BLaER1 treated with 17β-estradiol and CSF1 and Interleukin-3, amounts not matched to agents 10 nM and 100 nM (cell line): ENCODE measurements around the gene SDCBP2.

Experiments
- H3K27ac ChIP-seq, 11 experiments: shearing (Covaris generic); formaldehyde crosslinking; 2 replicates each; pipeline ENCODE4 v1.8.1; 2022
- H3K27me3 ChIP-seq, 11 experiments: shearing (Covaris generic); formaldehyde crosslinking; 2 replicates each; pipeline ENCODE4 v1.8.1; 2022
- H3K36me3 ChIP-seq, 11 experiments: shearing (Covaris generic); formaldehyde crosslinking; 2 replicates each; pipeline ENCODE4 v1.8.1; 2022
- H3K4me1 ChIP-seq, 10 experiments: shearing (Covaris generic); formaldehyde crosslinking; 2 replicates each; pipeline ENCODE4 v1.8.1; 2022
- H3K4me2 ChIP-seq, 11 experiments: shearing (Covaris generic); formaldehyde crosslinking; 2 replicates each; pipeline ENCODE4 v1.8.1; 2022
- H3K4me3 ChIP-seq, 10 experiments: shearing (Covaris generic); formaldehyde crosslinking; 2 replicates each; pipeline ENCODE4 v1.8.1; 2022
- H3K9ac ChIP-seq, 11 experiments: shearing (Covaris generic); formaldehyde crosslinking; 2 replicates each; pipeline ENCODE4 v1.8.1; 2022
- H3K9me3 ChIP-seq, 11 experiments: shearing (Covaris generic); formaldehyde crosslinking; replicated peaks in 1 of 11; 2 replicates each; pipeline ENCODE4 v1.8.1; 2022
- H4K20me1 ChIP-seq, 11 experiments: shearing (Covaris generic); formaldehyde crosslinking; 2 replicates each; pipeline ENCODE4 v1.8.1; 2022
- Cebpa-rat ChIP-seq, 11 experiments: shearing (Covaris generic); IDR thresholded peaks; 2 replicates each; pipeline ENCODE4 v1.8.1; 2022

The SDCBP2 gene

GRCh38 chr20:1317545-1318255 lies 11.2 kb downstream of the SDCBP2 start:
- Histone ChIP-seq H3K27me3 (no peaks in the 10 kb centered on the region), H3K9ac (no peak overlapping the region), H3K4me2 (no peak overlapping the region; a peak in 1 of 22 replicates), H3K27ac (no peak overlapping the region), H3K9me3 (peaks cover 0 to 7% (median 0%) of the 10 kb centered on the region in 11 experiments; a peak in 1 of 22 replicates), H3K4me3 (no peak overlapping the region), H3K36me3 (no peaks in the 10 kb centered on the region), H4K20me1 (no peaks in the 10 kb centered on the region), H3K4me1 (peaks cover 0 to 16% (median 11%) of the 10 kb centered on the region in 10 experiments; a peak in 18 of 20 replicates)
- TF ChIP-seq Cebpa-rat (IDR thresholded peaks at IDR 0.05), result no peak

- no peak overlapping the region for H3K27ac ChIP-seq
- H3K9ac ChIP-seq, result no peak overlapping the region
- H4K20me1 ChIP-seq, result no peaks in the 10 kb centered on the region; a peak in 1 of 22 replicates
- H3K36me3 ChIP-seq, result no peaks in the 10 kb centered on the region
- H3K4me3 ChIP-seq, result no peak overlapping the region
- no peak for TF ChIP-seq Cebpa-rat (IDR thresholded peaks at IDR 0.05)
- no peaks in the 10 kb centered on the region for H3K27me3 ChIP-seq
- H3K4me1 ChIP-seq, result peaks cover 0 to 10% (median 6%) of the 10 kb centered on the region in 10 experiments; a peak in 12 of 20 replicates
- H3K9me3 ChIP-seq, result peaks cover 0 to 4% (median 0%) of the 10 kb centered on the region in 11 experiments; a peak in 1 of 22 replicates
- H3K4me2 ChIP-seq, result no peak overlapping the region
Observed at GRCh38 chr20:1315804-1316203, 13.1 kb downstream of the SDCBP2 start.

GRCh38 chr20:1313236-1313964 lies 15.5 kb downstream of the SDCBP2 start:
- Histone ChIP-seq H3K9me3 (no peaks in the 10 kb centered on the region), H3K4me1 (peaks cover 0 to 13% (median 6%) of the 10 kb centered on the region in 10 experiments; a peak in 13 of 20 replicates), H3K36me3 (no peaks in the 10 kb centered on the region), H3K27me3 (no peaks in the 10 kb centered on the region), H4K20me1 (no peaks in the 10 kb centered on the region; a peak in 1 of 22 replicates), H3K4me3 (no peak overlapping the region), H3K9ac (0 out of 22 replicates have a peak overlapping the region, but pooled peaks of 1 of the 11 experiments have one; percentile 3), H3K4me2 (peak overlapping the region; percentile 4 to 60 (median 43); a peak in 18 of 22 replicates), H3K27ac (no peak overlapping the region)
- TF ChIP-seq Cebpa-rat (IDR thresholded peaks at IDR 0.05), result no peak

- H3K4me2 ChIP-seq, result no peak overlapping the region
Observed at GRCh38 chr20:1312904-1313235, 16.1 kb downstream of the SDCBP2 start.

GRCh38 chr20:1312308-1312707 lies 16.6 kb downstream of the SDCBP2 start:
- Histone ChIP-seq H3K36me3 (no peaks in the 10 kb centered on the region), H3K4me2 (no peak overlapping the region), H3K4me3 (no peak overlapping the region), H3K27me3 (no peaks in the 10 kb centered on the region), H3K9me3 (no peaks in the 10 kb centered on the region), H3K27ac (no peak overlapping the region), H3K9ac (no peak overlapping the region), H4K20me1 (no peaks in the 10 kb centered on the region; a peak in 1 of 22 replicates), H3K4me1 (peaks cover 0 to 13% (median 6%) of the 10 kb centered on the region in 10 experiments; a peak in 13 of 20 replicates)
- no peak for TF ChIP-seq Cebpa-rat (IDR thresholded peaks at IDR 0.05)

More at GRCh38 chr20:1312904-1313235, 16.1 kb downstream of the SDCBP2 start:
- H3K9me3 ChIP-seq, result no peaks in the 10 kb centered on the region
- peaks cover 0 to 13% (median 6%) of the 10 kb centered on the region in 10 experiments; a peak in 13 of 20 replicates for H3K4me1 ChIP-seq
- H3K4me3 ChIP-seq, result no peak overlapping the region
- TF ChIP-seq Cebpa-rat (IDR thresholded peaks at IDR 0.05), result no peak
- no peak overlapping the region for H3K9ac ChIP-seq
- H3K27me3 ChIP-seq, result no peaks in the 10 kb centered on the region
- no peaks in the 10 kb centered on the region; a peak in 1 of 22 replicates for H4K20me1 ChIP-seq
- H3K36me3 ChIP-seq, result no peaks in the 10 kb centered on the region
- H3K27ac ChIP-seq, result no peak overlapping the region

- H3K36me3 ChIP-seq, result no peaks in the 10 kb centered on the region
- no peak overlapping the region for H3K9ac ChIP-seq
- no peak overlapping the region for H3K27ac ChIP-seq
- TF ChIP-seq Cebpa-rat (IDR thresholded peaks at IDR 0.05), result no peak
- peaks cover 0 to 13% (median 6%) of the 10 kb centered on the region in 10 experiments; a peak in 13 of 20 replicates for H3K4me1 ChIP-seq
- H3K4me3 ChIP-seq, result no peak overlapping the region
- no peak overlapping the region for H3K4me2 ChIP-seq
- no peaks in the 10 kb centered on the region for H3K27me3 ChIP-seq
- H3K9me3 ChIP-seq, result no peaks in the 10 kb centered on the region
- H4K20me1 ChIP-seq, result no peaks in the 10 kb centered on the region; a peak in 2 of 22 replicates
Observed at GRCh38 chr20:1310506-1311190, 18.3 kb downstream of the SDCBP2 start.

- Histone ChIP-seq H3K36me3 (no peaks in the 10 kb centered on the region), H3K27me3 (no peaks in the 10 kb centered on the region), H3K4me2 (no peak overlapping the region), H3K9me3 (no peaks in the 10 kb centered on the region), H3K4me1 (peaks cover 0 to 13% (median 6%) of the 10 kb centered on the region in 10 experiments; a peak in 13 of 20 replicates), H3K9ac (no peak overlapping the region), H3K4me3 (no peak overlapping the region), H4K20me1 (no peaks in the 10 kb centered on the region; a peak in 2 of 22 replicates), H3K27ac (no peak overlapping the region)
- TF ChIP-seq Cebpa-rat (IDR thresholded peaks at IDR 0.05), result no peak
Observed at GRCh38 chr20:1310071-1310470, 18.9 kb downstream of the SDCBP2 start.

GRCh38 chr20:1309439-1309847 lies 19.5 kb downstream of the SDCBP2 start:
- Histone ChIP-seq H3K4me3 (no peak overlapping the region), H3K27me3 (no peaks in the 10 kb centered on the region), H4K20me1 (no peaks in the 10 kb centered on the region; a peak in 2 of 22 replicates), H3K9me3 (no peaks in the 10 kb centered on the region), H3K9ac (no peak overlapping the region), H3K36me3 (no peaks in the 10 kb centered on the region), H3K27ac (no peak overlapping the region), H3K4me2 (no peak overlapping the region), H3K4me1 (peaks cover 0 to 13% (median 6%) of the 10 kb centered on the region in 10 experiments; a peak in 13 of 20 replicates)
- no peak for TF ChIP-seq Cebpa-rat (IDR thresholded peaks at IDR 0.05)

GRCh38 chr20:1308702-1309095 lies 20.2 kb downstream of the SDCBP2 start:
- H3K4me3 ChIP-seq, result no peak overlapping the region
- 0 out of 22 replicates have a peak overlapping the region, but pooled peaks of 1 of the 11 experiments have one; percentile 4 for H3K9ac ChIP-seq
- H4K20me1 ChIP-seq, result no peaks in the 10 kb centered on the region; a peak in 2 of 22 replicates
- H3K27me3 ChIP-seq, result no peaks in the 10 kb centered on the region
- no peaks in the 10 kb centered on the region for H3K9me3 ChIP-seq
- no peak for TF ChIP-seq Cebpa-rat (IDR thresholded peaks at IDR 0.05)
- peaks cover 0 to 9% (median 4%) of the 10 kb centered on the region in 10 experiments; a peak in 13 of 20 replicates for H3K4me1 ChIP-seq
- no peak overlapping the region for H3K27ac ChIP-seq
- H3K36me3 ChIP-seq, result no peaks in the 10 kb centered on the region
- H3K4me2 ChIP-seq, result no peak overlapping the region
